GM21447 (cell line): ENCODE results near the gene NOL6.
"Not testable (repeated sequence)": the region's sequence is repeated elsewhere in the genome, so short reads cannot be mapped to it uniquely, and the experiment has no call there.

Experiments
- ATAC-seq: cut with Tn5 transposase; IDR thresholded peaks from one replicate; pipeline ENCODE4 v1.9.1; 2021; ENCODE audit not compliant: unreplicated experiment

The NOL6 gene

GRCh38 chr9:33434317-33435105 lies 39.2 kb downstream of the NOL6 start:
- ATAC-seq = no peak

- no peak for ATAC-seq
Observed at GRCh38 chr9:33433871-33434270, 39.9 kb downstream of the NOL6 start.

- ATAC-seq = no peak
Observed at GRCh38 chr9:33431420-33431819, 42.3 kb downstream of the NOL6 start.

- ATAC-seq = no peak
Observed at GRCh38 chr9:33430942-33431341, 42.8 kb downstream of the NOL6 start.

GRCh38 chr9:33429256-33429985 lies 44.3 kb downstream of the NOL6 start:
- no peak for ATAC-seq

GRCh38 chr9:33426843-33427293 lies 46.9 kb downstream of the NOL6 start:
- ATAC-seq = no peak

- ATAC-seq = no peak
Observed at GRCh38 chr9:33425128-33425533, 48.6 kb downstream of the NOL6 start.

- not testable (repeated sequence) for ATAC-seq
Observed at GRCh38 chr9:33424492-33424891, 49.2 kb downstream of the NOL6 start.

- not testable (repeated sequence) for ATAC-seq
Observed at GRCh38 chr9:33424043-33424442, 49.7 kb downstream of the NOL6 start.

GRCh38 chr9:33419708-33420303 lies 53.9 kb downstream of the NOL6 start:
- no peak for ATAC-seq

GRCh38 chr9:33418090-33418489 lies 55.6 kb downstream of the NOL6 start:
- ATAC-seq = no peak

- no peak for ATAC-seq
Observed at GRCh38 chr9:33416996-33417395, 56.7 kb downstream of the NOL6 start.

- no peak for ATAC-seq
Observed at GRCh38 chr9:33415501-33416038, 58.2 kb downstream of the NOL6 start.

GRCh38 chr9:33414889-33415500 lies 58.7 kb downstream of the NOL6 start:
- ATAC-seq = no peak

GRCh38 chr9:33414268-33414667 lies 59.5 kb downstream of the NOL6 start:
- no peak for ATAC-seq
